Right cardiac atrium (tissue), 5 donors: Measurements from ENCODE around the gene SCN1A. TPM values are rescaled to one million over a fixed set of nuclear protein-coding genes. Genes with fewer than 3 reads are reported as not detected.

Experiments
- ATAC-seq, 2 donors: fragments of 200-7000 bp; cut with Tn5 transposase; one replicate each; pipeline versions ENCODE4 v1.8.0 to v1.9.1; 2020; ENCODE audit warnings: moderate library complexity in 2 of 2, mild to moderate bottlenecking in 1 of 2
- DNase-seq, 3 donors: peaks; one replicate each; pipeline ENCODE4 v3.0.0-alpha.2; 2020
- H3K27ac ChIP-seq: one replicate; pipeline ENCODE4 v1.5.1; 2013; ENCODE audit warnings: mild to moderate bottlenecking, low read length, control low read depth, moderate library complexity
- H3K27me3 ChIP-seq: one replicate; pipeline ENCODE4 v1.6.1; 2013; ENCODE audit not compliant: control insufficient read depth, insufficient read depth
- H3K4me1 ChIP-seq: one replicate; pipeline ENCODE4 v1.6.1; 2013; ENCODE audit warnings: low read length; ENCODE audit not compliant: control insufficient read depth, insufficient read depth
- H3K4me3 ChIP-seq: one replicate; pipeline ENCODE4 v1.5.1; 2013; ENCODE audit warnings: low read length, control low read depth
- H3K9me3 ChIP-seq: one replicate; pipeline ENCODE4 v1.6.1; 2013; ENCODE audit warnings: low read length; ENCODE audit not compliant: control insufficient read depth
- WGBS: extraction: QIAGEN DNeasy Blood & Tissue Kit; methylation state at CpG from one replicate; pipeline ENCODE4 v1.1.7; 2013; 5-methylcytosine and 5-hydroxymethylcytosine counted together
- intact Hi-C, 4 donors: fragments of 100-400 bp; cut with DNase I; formaldehyde crosslinking; loops; one replicate each; pipeline versions ENCODE4 v1.11.0 to v1.14.0; 2022 to 2023
- polyA plus RNA-seq: library from polyadenylated mRNA; stranded (reverse); fragments of 200-250 nt; gene quantifications from one replicate; pipeline ENCODE4 v1.2.3, GENCODE V29; 2013
- total RNA-seq, 4 donors: library from RNA; stranded (reverse); fragmentation: NEBNext Ultra II Directional; extraction: Animal tissue kit (Norgen Biotek cat#: 25700); gene quantifications; one replicate each; pipeline ENCODE4 v1.2.1, GENCODE V29; 2021
- donor health status: healthy with polysubstance abuse.
- donor health status: DM: no; HTN: yes; CAD: no.
- donor health status: DM: no; HTN: no; CAD: no.
- donor health status: DM: no; HTN: yes; CAD: no; lungs with severe emphysema.
- donor health status: DM: yes; HTN: yes; CAD: no.

Gene SCN1A
- total and polyA plus RNA-seq, 5 donors, result 0.06 to 0.59 (median 0.20) TPM

GRCh38 chr2:166042356-166042755 is 85.5 kb downstream of the SCN1A start:
- no peaks in the 10 kb centered on the region for H3K9me3 ChIP-seq
- intact Hi-C loops, result no loop called here
- no peak for ATAC-seq
- 58% methylated on average over 1 of the region's 1 CpG for WGBS
- no peak for DNase-seq
- no peaks in the 10 kb centered on the region for H3K4me1 ChIP-seq
- H3K27ac ChIP-seq, result no peak overlapping the region
- H3K4me3 ChIP-seq, result no peak overlapping the region
- no peaks in the 10 kb centered on the region for H3K27me3 ChIP-seq

- intact Hi-C loops, result no loop called here
- Histone ChIP-seq H3K27ac (no peak overlapping the region), H3K4me1 (no peaks in the 10 kb centered on the region), H3K27me3 (no peaks in the 10 kb centered on the region), H3K4me3 (no peak overlapping the region), H3K9me3 (no peaks in the 10 kb centered on the region)
- ATAC-seq, result no peak
- no peak for DNase-seq
- WGBS, result 89% methylated on average over 1 of the region's 1 CpG
These were observed 86.2 kb downstream of the SCN1A start for GRCh38 chr2:166041613-166042012.

- Histone ChIP-seq H3K27ac (no peak overlapping the region), H3K4me3 (no peak overlapping the region), H3K4me1 (no peaks in the 10 kb centered on the region), H3K9me3 (no peaks in the 10 kb centered on the region), H3K27me3 (no peaks in the 10 kb centered on the region)
- intact Hi-C loops, result no loop called here
- ATAC-seq (no peak), DNase-seq (no peak)
- 40% methylated on average over 1 of the region's 1 CpG for WGBS
These were observed 95.5 kb downstream of the SCN1A start for GRCh38 chr2:166032361-166032760.

- H3K27me3 ChIP-seq, result no peaks in the 10 kb centered on the region
- DNase-seq (no peak), ATAC-seq (no peak)
- no peaks in the 10 kb centered on the region for H3K9me3 ChIP-seq
- intact Hi-C loops, result no loop called here
- 70% methylated on average over 2 of the region's 2 CpGs for WGBS
- H3K4me1 ChIP-seq, result no peaks in the 10 kb centered on the region
- no peak overlapping the region for H3K27ac ChIP-seq
- H3K4me3 ChIP-seq, result no peak overlapping the region
These were observed 96.8 kb downstream of the SCN1A start for GRCh38 chr2:166031054-166031453.

- intact Hi-C loops, result no loop called here
- H3K9me3 ChIP-seq, result no peaks in the 10 kb centered on the region
- no peak overlapping the region for H3K4me3 ChIP-seq
- no peaks in the 10 kb centered on the region for H3K27me3 ChIP-seq
- no peak for ATAC-seq
- H3K4me1 ChIP-seq, result no peaks in the 10 kb centered on the region
- H3K27ac ChIP-seq, result no peak overlapping the region
- no peak for DNase-seq
These were observed 102.5 kb downstream of the SCN1A start for GRCh38 chr2:166025313-166025712.

- DNase-seq (no peak), ATAC-seq (no peak)
- 57% methylated on average over 5 of the region's 5 CpGs for WGBS
- Histone ChIP-seq H3K4me1 (no peaks in the 10 kb centered on the region), H3K4me3 (no peak overlapping the region), H3K27me3 (no peaks in the 10 kb centered on the region), H3K27ac (no peak overlapping the region), H3K9me3 (no peaks in the 10 kb centered on the region)
- intact Hi-C loops, result no loop called here
These were observed 110.6 kb downstream of the SCN1A start for GRCh38 chr2:166017208-166017607.

- Histone ChIP-seq H3K9me3 (no peaks in the 10 kb centered on the region), H3K27ac (no peak overlapping the region), H3K4me1 (no peaks in the 10 kb centered on the region), H3K4me3 (no peak overlapping the region), H3K27me3 (no peaks in the 10 kb centered on the region)
- DNase-seq (no peak), ATAC-seq (no peak)
- intact Hi-C loops, result no loop called here
- 70% methylated on average over 1 of the region's 1 CpG for WGBS
These were observed 113.9 kb downstream of the SCN1A start for GRCh38 chr2:166013878-166014277.

GRCh38 chr2:166011660-166012059 is 116.2 kb downstream of the SCN1A start:
- DNase-seq, result no peak
- H3K9me3 ChIP-seq, result no peaks in the 10 kb centered on the region
- H3K4me1 ChIP-seq, result no peaks in the 10 kb centered on the region
- H3K27me3 ChIP-seq, result no peaks in the 10 kb centered on the region
- 72% methylated on average over 1 of the region's 1 CpG for WGBS
- H3K27ac ChIP-seq, result no peak overlapping the region
- intact Hi-C loops, result no loop called here
- no peak overlapping the region for H3K4me3 ChIP-seq
- ATAC-seq, result no peak

GRCh38 chr2:166000401-166000800 is 127.4 kb downstream of the SCN1A start:
- Histone ChIP-seq H3K4me3 (no peak overlapping the region), H3K4me1 (no peaks in the 10 kb centered on the region), H3K27me3 (no peaks in the 10 kb centered on the region), H3K9me3 (no peaks in the 10 kb centered on the region), H3K27ac (no peak overlapping the region)
- DNase-seq, result no peak
- WGBS, result 51% methylated on average over 2 of the region's 2 CpGs
- intact Hi-C loops, result no loop called here
- no peak for ATAC-seq

- intact Hi-C loops, result no loop called here
- no peak for ATAC-seq
- no peak for DNase-seq
- H3K27me3 ChIP-seq, result no peaks in the 10 kb centered on the region
- H3K4me1 ChIP-seq, result no peaks in the 10 kb centered on the region
- H3K4me3 ChIP-seq, result no peak overlapping the region
- H3K27ac ChIP-seq, result no peak overlapping the region
- H3K9me3 ChIP-seq, result no peaks in the 10 kb centered on the region
These were observed 137.0 kb downstream of the SCN1A start for GRCh38 chr2:165990846-165991245.

- WGBS, result 23% methylated on average over 1 of the region's 1 CpG
- H3K9me3 ChIP-seq, result no peaks in the 10 kb centered on the region
- H3K27me3 ChIP-seq, result no peaks in the 10 kb centered on the region
- DNase-seq, result no peak
- H3K27ac ChIP-seq, result no peak overlapping the region
- intact Hi-C loops, result no loop called here
- H3K4me3 ChIP-seq, result no peak overlapping the region
- no peak for ATAC-seq
- H3K4me1 ChIP-seq, result no peaks in the 10 kb centered on the region
These were observed 138.0 kb downstream of the SCN1A start for GRCh38 chr2:165989851-165990250.

GRCh38 chr2:165985120-165985519 is 142.7 kb downstream of the SCN1A start:
- Histone ChIP-seq H3K9me3 (no peaks in the 10 kb centered on the region), H3K27me3 (no peaks in the 10 kb centered on the region), H3K4me1 (no peaks in the 10 kb centered on the region), H3K4me3 (no peak overlapping the region), H3K27ac (no peak overlapping the region)
- ATAC-seq (no peak), DNase-seq (no peak)
- intact Hi-C loops, result no loop called here
